Ishikawa (cell line): Measurements from ENCODE around the gene CELSR1.

ENCODE experiments used
- CEBPB ChIP-seq: IDR thresholded peaks from 2 replicates; pipeline ENCODE4 v1.6.1; 2012
- CREB1 ChIP-seq: IDR thresholded peaks from 2 replicates; pipeline ENCODE4 v1.6.1; 2012; ENCODE audit warnings: low read depth
- EGR1 ChIP-seq: IDR thresholded peaks from 2 replicates; pipeline ENCODE4 v1.6.1; 2012
- EP300 ChIP-seq: IDR thresholded peaks from 2 replicates; pipeline ENCODE4 v1.6.1; 2012; ENCODE audit warnings: borderline replicate concordance
- FOXM1 ChIP-seq: IDR thresholded peaks from 2 replicates; pipeline ENCODE4 v1.6.1; 2012; ENCODE audit warnings: low read depth, borderline replicate concordance
- MAX ChIP-seq: IDR thresholded peaks from 2 replicates; pipeline ENCODE4 v1.6.1; 2012
- NFIC ChIP-seq: IDR thresholded peaks from 2 replicates; pipeline ENCODE4 v1.6.1; 2012
- RAD21 ChIP-seq: IDR thresholded peaks from 2 replicates; pipeline ENCODE4 v1.6.1; 2012; ENCODE audit warnings: low read depth
- REST ChIP-seq: IDR thresholded peaks from 2 replicates; pipeline ENCODE4 v1.6.1; 2012; ENCODE audit warnings: low read depth, mild to moderate bottlenecking
- TAF1 ChIP-seq: IDR thresholded peaks from 2 replicates; pipeline ENCODE4 v1.6.1; 2012; ENCODE audit warnings: low read depth, mild to moderate bottlenecking
- TCF12 ChIP-seq: IDR thresholded peaks from 2 replicates; pipeline ENCODE4 v1.6.1; 2012; ENCODE audit warnings: low read depth
- TEAD4 ChIP-seq: IDR thresholded peaks from 2 replicates; pipeline ENCODE4 v1.6.1; 2012
- USF1 ChIP-seq: IDR thresholded peaks from 2 replicates; pipeline ENCODE4 v1.6.1; 2012
- YY1 ChIP-seq: IDR thresholded peaks from 2 replicates; pipeline ENCODE4 v1.6.1; 2012; ENCODE audit warnings: low read depth
- ZBTB7A ChIP-seq: IDR thresholded peaks from 2 replicates; pipeline ENCODE4 v1.6.1; 2012; ENCODE audit warnings: low read depth

The CELSR1 gene

GRCh38 chr22:46463435-46464227, 73.8 kb downstream of the CELSR1 start:
- TF ChIP-seq RAD21, result no peak
- TF ChIP-seq FOXM1, result no peak
- TF ChIP-seq MAX, result no peak
- TF ChIP-seq USF1, result no peak
- TF ChIP-seq REST, result no peak
- TF ChIP-seq YY1, result no peak
- no peak for TF ChIP-seq CEBPB
- no peak for TF ChIP-seq EGR1
- no peak for TF ChIP-seq NFIC
- no peak for TF ChIP-seq ZBTB7A
- TF ChIP-seq TEAD4, result no peak
- TF ChIP-seq EP300, result no peak
- TF ChIP-seq TAF1, result no peak
- TF ChIP-seq CREB1, result no peak

- TF ChIP-seq ZBTB7A (no peak), CEBPB (no peak), REST (no peak), EGR1 (no peak), YY1 (no peak), TEAD4 (no peak), CREB1 (no peak), TAF1 (no peak), MAX (no peak), FOXM1 (no peak), TCF12 (no peak), USF1 (no peak), EP300 (no peak), NFIC (no peak), RAD21 (no peak)
Measured at GRCh38 chr22:46462726-46463371, 74.6 kb downstream of the CELSR1 start.

- no peak for TF ChIP-seq MAX
Measured at GRCh38 chr22:46461566-46462180, 75.7 kb downstream of the CELSR1 start.

- no peak for TF ChIP-seq TEAD4
- no peak for TF ChIP-seq FOXM1
- no peak for TF ChIP-seq CREB1
- no peak for TF ChIP-seq ZBTB7A
- TF ChIP-seq REST, result no peak
- TF ChIP-seq RAD21, result no peak
- TF ChIP-seq EGR1, result no peak
- TF ChIP-seq YY1, result no peak
- TF ChIP-seq MAX, result no peak
- TF ChIP-seq CEBPB, result no peak
- TF ChIP-seq EP300, result no peak
- no peak for TF ChIP-seq TAF1
- TF ChIP-seq TCF12, result no peak
- TF ChIP-seq USF1, result no peak
Measured at GRCh38 chr22:46460857-46461256, 76.6 kb downstream of the CELSR1 start.
